Karpas-422 (cell line): ENCODE data around the gene GTF3C5. TPM values are rescaled to one million over a fixed set of nuclear protein-coding genes. Genes with fewer than 3 reads are reported as not detected.
A peak's percentile ranks its signal among the peaks of the same experiment; 100 is the strongest.

ENCODE experiments used
- DNase-seq: peaks from one replicate; pipeline ENCODE4 v3.0.0-alpha.2; 2015
- H2AFZ ChIP-seq: fragments of 200-600 bp; sonication (generic); 2 replicates; pipeline ENCODE4 v1.6.1; 2014; ENCODE audit warnings: antibody characterized with exemption, low read length, mixed read lengths
- H3K27ac ChIP-seq: fragments of 200-600 bp; sonication (generic); 2 replicates; pipeline ENCODE4 v1.5.1; 2014; ENCODE audit warnings: mild to moderate bottlenecking, low read length, moderate library complexity
- H3K27me3 ChIP-seq: fragments of 200-600 bp; sonication (generic); 2 replicates; pipeline ENCODE4 v1.6.1; 2014; ENCODE audit warnings: low read length, mixed read lengths
- H3K36me3 ChIP-seq: fragments of 200-600 bp; sonication (generic); 2 replicates; pipeline ENCODE4 v1.6.1; 2014; ENCODE audit warnings: low read length, mixed read lengths; ENCODE audit not compliant: insufficient read depth
- H3K4me1 ChIP-seq: fragments of 200-600 bp; sonication (generic); 2 replicates; pipeline ENCODE4 v1.6.1; 2014; ENCODE audit warnings: mild to moderate bottlenecking, low read length, mixed read lengths
- H3K4me2 ChIP-seq: fragments of 200-600 bp; sonication (generic); 2 replicates; pipeline ENCODE4 v1.6.1; 2014; ENCODE audit warnings: low read length, low read depth, mild to moderate bottlenecking; ENCODE audit not compliant: poor library complexity, severe bottlenecking
- H3K4me3 ChIP-seq: fragments of 200-600 bp; sonication (generic); 2 replicates; pipeline ENCODE4 v1.5.1; 2014; ENCODE audit warnings: mild to moderate bottlenecking, antibody characterized with exemption, low read length, mixed read lengths
- H3K79me2 ChIP-seq: fragments of 200-600 bp; sonication (generic); 2 replicates; pipeline ENCODE4 v1.6.1; 2014; ENCODE audit warnings: mild to moderate bottlenecking, low read length, mixed read lengths
- H3K9ac ChIP-seq: fragments of 200-600 bp; sonication (generic); 2 replicates; pipeline ENCODE4 v1.6.0; 2014; ENCODE audit warnings: low read length
- H3K9me2 ChIP-seq: fragments of 200-600 bp; sonication (generic), shearing (Covaris generic); replicated peaks from 2 replicates; pipeline ENCODE4 v1.6.0; 2014; ENCODE audit warnings: mild to moderate bottlenecking, low read length, moderate library complexity; ENCODE audit not compliant: insufficient read depth
- H3K9me3 ChIP-seq: fragments of 300-700, 200-600 bp; sonication (generic); 2 replicates; pipeline ENCODE4 v1.6.1; 2014; ENCODE audit warnings: low read length, mixed read lengths
- H4K20me1 ChIP-seq: fragments of 200-600 bp; sonication (generic); 2 replicates; pipeline ENCODE4 v1.6.1; 2014; ENCODE audit warnings: mild to moderate bottlenecking, antibody characterized with exemption, low read length, low read depth; ENCODE audit not compliant: insufficient read depth
- total RNA-seq: library from RNA; depleted of rRNA; stranded (reverse); fragments of >200 nt; shearing (Covaris generic); gene quantifications from 2 replicates; pipeline ENCODE4 v1.2.3, GENCODE V29; 2014; ENCODE audit warnings: low replicate concordance

The GTF3C5 gene
- total RNA-seq, 1 experiment from 2014 or later = 26.8 TPM

DNA sequence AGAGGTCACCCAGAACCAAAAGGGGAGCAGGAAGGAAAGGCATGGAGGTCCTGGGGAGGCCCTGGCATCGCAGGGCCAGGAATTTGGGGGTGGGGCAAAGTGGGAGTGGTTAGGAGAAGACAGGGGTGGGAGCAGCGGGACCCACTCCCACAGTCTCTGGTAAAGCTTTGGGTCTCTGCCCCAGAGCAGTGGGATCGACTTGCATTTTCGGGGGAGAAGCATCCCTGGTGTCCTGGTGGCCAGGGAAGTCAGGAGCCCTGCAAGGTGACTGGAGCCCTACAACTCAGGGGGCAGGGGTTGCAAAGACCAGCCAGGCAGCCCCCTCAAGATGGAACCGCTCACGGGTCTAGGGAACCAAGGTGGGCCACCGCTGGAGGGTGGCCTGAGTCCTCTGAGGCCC is 22.4 kb upstream of the GTF3C5 start:
- no peaks in the 10 kb centered on the region for H4K20me1 ChIP-seq
- no peak overlapping the region for H2AFZ ChIP-seq
- no peak overlapping the region for H3K9ac ChIP-seq
- H3K79me2 ChIP-seq = no peaks in the 10 kb centered on the region
- DNase-seq = no peak
- no peaks in the 10 kb centered on the region for H3K9me3 ChIP-seq
- H3K27ac ChIP-seq = no peak overlapping the region
- H3K9me2 ChIP-seq = no peaks in the 10 kb centered on the region
- H3K4me1 ChIP-seq = peaks cover 48% of the 10 kb centered on the region
- no peaks in the 10 kb centered on the region for H3K36me3 ChIP-seq
- no peak overlapping the region for H3K4me2 ChIP-seq
- no peaks in the 10 kb centered on the region; the same call in 1 of the 2 replicates for H3K27me3 ChIP-seq
- no peak overlapping the region for H3K4me3 ChIP-seq

DNA sequence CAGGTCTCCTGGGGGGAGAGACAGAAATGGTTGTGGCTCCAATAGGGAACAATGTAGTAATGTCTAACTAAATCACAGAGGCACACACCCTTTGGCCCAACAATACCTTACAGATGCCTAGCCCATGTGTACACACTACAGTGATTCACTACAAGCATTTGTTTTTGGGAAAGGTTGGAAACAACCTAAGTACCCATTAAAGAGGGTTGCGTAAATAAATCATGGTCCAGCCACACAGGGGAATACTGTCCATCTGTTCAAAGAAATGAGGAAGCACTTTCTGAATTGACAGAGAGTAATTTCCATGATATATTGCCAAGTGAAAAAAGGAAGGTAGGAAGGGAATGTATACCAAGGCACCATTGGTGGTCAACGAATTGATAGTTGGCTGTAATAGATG is 22.0 kb upstream of the GTF3C5 start:
- no peaks in the 10 kb centered on the region for H4K20me1 ChIP-seq
- H3K4me3 ChIP-seq = no peak overlapping the region
- no peaks in the 10 kb centered on the region; the same call in 1 of the 2 replicates for H3K27me3 ChIP-seq
- H3K79me2 ChIP-seq = no peaks in the 10 kb centered on the region
- DNase-seq = no peak
- H3K4me2 ChIP-seq = no peak overlapping the region
- H3K9me3 ChIP-seq = no peaks in the 10 kb centered on the region
- H3K9ac ChIP-seq = no peak overlapping the region
- no peaks in the 10 kb centered on the region for H3K36me3 ChIP-seq
- H2AFZ ChIP-seq = no peak overlapping the region
- H3K27ac ChIP-seq = no peak overlapping the region
- H3K4me1 ChIP-seq = peaks cover 44% of the 10 kb centered on the region
- no peaks in the 10 kb centered on the region for H3K9me2 ChIP-seq

DNA sequence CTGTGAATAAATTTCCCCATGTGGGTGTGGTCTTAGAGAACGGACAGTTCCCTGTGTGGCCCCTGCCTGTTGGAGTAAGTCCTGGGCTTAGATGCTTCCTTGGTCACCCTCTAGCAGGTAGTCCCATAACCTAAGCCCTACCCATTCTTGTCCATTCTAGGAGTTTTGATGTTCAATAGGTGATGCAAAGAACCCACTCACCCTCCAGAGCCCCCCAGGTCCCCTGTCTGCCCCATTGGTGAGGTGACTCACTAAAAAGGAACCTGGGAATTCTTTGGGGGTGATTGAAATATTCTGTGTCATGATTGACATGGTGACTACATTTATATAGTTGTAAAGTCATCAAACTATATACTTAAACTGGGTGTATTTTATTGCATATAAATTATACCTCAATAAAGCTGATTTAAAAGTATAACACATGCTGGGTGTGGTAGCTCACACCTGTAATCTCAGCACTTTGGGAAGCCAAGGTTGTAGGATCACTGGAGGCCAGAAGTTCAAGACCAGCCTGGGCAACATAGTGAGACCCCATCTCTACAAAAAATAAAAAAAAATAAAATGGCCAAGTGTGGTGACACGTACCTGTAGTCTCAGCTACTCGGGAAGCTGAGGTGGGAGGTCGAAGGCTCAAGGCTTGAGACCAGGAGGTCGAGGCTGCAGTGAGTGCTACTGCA is 20.8 kb upstream of the GTF3C5 start:
- Histone ChIP-seq H3K4me1 (peaks cover 31% of the 10 kb centered on the region), H3K27ac (no peak overlapping the region), H3K9me3 (no peaks in the 10 kb centered on the region), H3K4me3 (no peak overlapping the region), H3K9me2 (no peaks in the 10 kb centered on the region), H4K20me1 (no peaks in the 10 kb centered on the region), H3K36me3 (no peaks in the 10 kb centered on the region), H3K4me2 (no peak overlapping the region), H3K79me2 (no peaks in the 10 kb centered on the region), H3K27me3 (no peaks in the 10 kb centered on the region; the same call in 1 of the 2 replicates), H3K9ac (no peak overlapping the region), H2AFZ (no peak overlapping the region)
- no peak for DNase-seq

DNA sequence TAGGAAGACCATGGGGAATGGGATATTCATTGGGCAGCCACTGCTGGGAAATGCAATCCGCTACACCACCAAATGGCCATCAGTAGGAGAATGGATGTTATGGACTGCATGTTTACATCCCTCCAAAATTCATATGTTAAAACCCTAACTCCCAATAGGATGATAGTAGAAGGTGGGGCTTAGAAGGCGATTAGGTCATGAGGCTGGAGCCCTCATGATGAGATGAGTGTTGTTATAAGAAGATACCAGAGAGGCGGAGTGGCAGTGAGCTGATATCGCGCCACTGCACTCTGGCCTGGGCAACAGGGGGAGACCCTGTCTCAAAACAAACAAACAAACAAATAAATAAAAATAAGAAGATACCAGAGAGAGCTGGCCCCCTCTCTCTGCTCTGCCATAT is 16.1 kb upstream of the GTF3C5 start:
- H3K27me3 ChIP-seq = no peaks in the 10 kb centered on the region; the same call in 1 of the 2 replicates
- H3K4me1 ChIP-seq = peaks cover 8% of the 10 kb centered on the region
- no peaks in the 10 kb centered on the region for H3K9me2 ChIP-seq
- no peak for DNase-seq
- no peaks in the 10 kb centered on the region for H3K9me3 ChIP-seq
- H2AFZ ChIP-seq = no peak overlapping the region
- no peak overlapping the region for H3K4me3 ChIP-seq
- no peak overlapping the region for H3K9ac ChIP-seq
- H3K36me3 ChIP-seq = no peaks in the 10 kb centered on the region
- H3K27ac ChIP-seq = no peak overlapping the region
- H3K79me2 ChIP-seq = no peaks in the 10 kb centered on the region
- H3K4me2 ChIP-seq = no peak overlapping the region
- H4K20me1 ChIP-seq = no peaks in the 10 kb centered on the region

DNA sequence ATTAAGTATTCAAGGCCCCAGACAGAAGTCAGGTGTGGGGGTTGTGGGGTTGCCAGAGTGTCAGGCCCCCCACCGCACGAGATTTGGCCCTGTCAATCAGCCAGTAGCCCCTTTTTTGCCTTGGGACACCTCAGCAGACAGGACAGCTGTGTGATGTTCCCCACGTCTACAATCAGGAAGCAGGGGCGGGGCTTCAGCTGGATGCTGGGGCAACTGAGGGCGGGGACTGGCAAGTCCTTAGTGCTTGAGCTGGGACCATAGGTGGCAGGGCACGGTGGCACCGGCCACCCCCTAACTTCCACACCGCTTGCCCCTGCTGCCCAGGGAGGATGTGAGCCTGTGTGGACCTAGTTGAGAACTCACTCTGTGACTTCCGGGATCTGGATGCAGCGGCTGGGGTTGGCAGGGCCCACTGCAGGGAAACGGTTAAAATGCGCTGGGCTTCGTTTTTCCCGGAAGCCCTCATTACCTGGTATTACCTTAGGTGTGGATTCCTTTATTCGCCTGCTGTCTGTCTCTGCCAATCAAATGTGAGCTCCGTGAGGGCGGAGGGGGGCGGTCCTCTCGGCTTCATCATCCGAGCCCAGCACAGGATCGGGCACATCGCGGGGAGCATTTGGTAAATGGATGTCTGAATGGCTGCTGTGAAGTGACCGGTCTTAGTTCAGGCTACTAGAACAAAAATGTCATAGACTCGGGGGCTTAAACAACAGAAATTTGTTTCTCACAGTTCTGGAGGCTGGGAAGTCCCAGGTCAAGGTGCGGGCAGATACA is 7.5 kb upstream of the GTF3C5 start:
- Histone ChIP-seq H2AFZ (peak overlapping the region; percentile 87; the same call in 1 of the 2 replicates), H3K4me2 (no peak overlapping the region), H3K27ac (no peak overlapping the region)

DNA sequence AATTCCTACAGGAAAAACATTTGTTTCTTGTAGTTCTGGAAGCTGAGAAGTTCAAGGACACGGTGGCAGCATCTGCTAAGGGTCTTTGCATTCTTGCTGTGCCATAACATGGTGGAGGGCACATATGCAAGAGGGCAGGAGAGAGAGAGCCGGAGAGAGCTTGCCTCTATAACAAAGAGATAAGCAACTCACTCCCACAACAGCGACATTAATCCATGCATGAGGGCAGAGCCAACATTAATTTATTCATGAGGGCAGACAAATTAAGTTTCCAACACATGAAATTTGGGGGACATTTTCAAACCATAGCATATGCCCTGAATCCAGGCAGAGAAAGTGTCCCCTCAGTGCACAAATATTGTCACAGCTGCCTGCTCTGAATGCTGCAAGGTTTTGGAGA is 4.4 kb upstream of the GTF3C5 start:
- peak; percentile 51 for DNase-seq
- no peak overlapping the region for H2AFZ ChIP-seq
- no peaks in the 10 kb centered on the region for H3K9me3 ChIP-seq
- H3K79me2 ChIP-seq = peaks cover 6% of the 10 kb centered on the region
- no peak overlapping the region for H3K4me2 ChIP-seq
- no peaks in the 10 kb centered on the region; the same call in 1 of the 2 replicates for H3K9me2 ChIP-seq
- H3K4me3 ChIP-seq = no peak overlapping the region
- H4K20me1 ChIP-seq = no peaks in the 10 kb centered on the region
- H3K9ac ChIP-seq = no peak overlapping the region
- H3K4me1 ChIP-seq = peaks cover 40% of the 10 kb centered on the region
- H3K27ac ChIP-seq = no peak overlapping the region
- H3K27me3 ChIP-seq = no peaks in the 10 kb centered on the region
- H3K36me3 ChIP-seq = no peaks in the 10 kb centered on the region

More for the DNA sequence above, 7.5 kb upstream of the GTF3C5 start:
- Histone ChIP-seq H4K20me1 (no peaks in the 10 kb centered on the region), H3K79me2 (no peaks in the 10 kb centered on the region), H3K9me3 (no peaks in the 10 kb centered on the region), H3K36me3 (no peaks in the 10 kb centered on the region), H3K27me3 (no peaks in the 10 kb centered on the region), H3K4me1 (peaks cover 30% of the 10 kb centered on the region), H3K9ac (peak overlapping the region; percentile 30; the same call in 1 of the 2 replicates), H3K4me3 (no peak overlapping the region), H3K9me2 (no peaks in the 10 kb centered on the region)
- DNase-seq = peak; percentile 81

DNA sequence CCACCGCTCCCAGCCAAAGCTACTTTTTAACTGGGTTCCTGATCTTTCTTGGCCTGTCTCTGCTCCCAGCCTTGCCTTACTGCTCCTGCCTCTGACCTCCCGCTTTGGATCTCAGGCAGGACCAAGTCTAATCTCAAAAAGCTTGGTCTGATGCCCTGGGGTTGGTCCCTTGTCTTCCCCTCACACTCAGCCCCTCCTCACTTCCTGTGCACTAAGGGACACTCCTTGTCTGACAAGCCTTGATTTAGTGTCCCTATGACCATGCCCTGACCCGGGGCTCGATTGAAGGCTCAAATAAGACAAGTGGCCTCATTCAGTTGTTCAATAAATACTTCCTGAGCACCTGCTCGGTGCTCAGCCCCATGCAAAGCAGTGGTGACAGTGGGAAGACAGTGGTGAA is 3.7 kb upstream of the GTF3C5 start:
- no peaks in the 10 kb centered on the region; the same call in 1 of the 2 replicates for H3K9me2 ChIP-seq
- no peaks in the 10 kb centered on the region for H3K27me3 ChIP-seq
- peaks cover 13% of the 10 kb centered on the region for H3K79me2 ChIP-seq
- no peak for DNase-seq
- H3K4me1 ChIP-seq = peaks cover 43% of the 10 kb centered on the region
- no peak overlapping the region for H3K4me3 ChIP-seq
- H2AFZ ChIP-seq = no peak overlapping the region
- H3K36me3 ChIP-seq = no peaks in the 10 kb centered on the region
- H3K4me2 ChIP-seq = no peak overlapping the region
- no peak overlapping the region for H3K9ac ChIP-seq
- no peaks in the 10 kb centered on the region for H4K20me1 ChIP-seq
- no peaks in the 10 kb centered on the region for H3K9me3 ChIP-seq
- no peak overlapping the region for H3K27ac ChIP-seq

DNA sequence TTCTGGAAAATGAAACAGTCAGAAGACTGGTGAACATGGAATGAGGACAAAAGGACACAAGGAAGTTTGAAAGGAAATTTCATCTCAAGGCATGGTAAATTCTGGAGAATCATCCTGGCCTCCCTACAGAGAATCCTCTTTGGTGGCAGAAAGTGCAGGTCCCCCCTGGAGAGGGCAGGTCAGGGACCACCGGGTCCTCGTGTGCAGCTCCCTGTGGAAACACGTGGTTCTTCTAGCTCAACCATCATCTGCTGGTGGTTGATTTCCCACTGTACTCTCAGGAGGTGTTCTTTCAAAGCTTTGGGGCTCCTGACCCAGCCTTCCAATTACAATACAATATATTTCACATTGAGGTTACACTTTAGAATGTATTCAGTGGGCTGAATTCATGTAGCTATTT is 2.6 kb upstream of the GTF3C5 start:
- Histone ChIP-seq H3K9me2 (no peaks in the 10 kb centered on the region; the same call in 1 of the 2 replicates), H3K4me3 (no peak overlapping the region), H3K36me3 (peaks cover 7% of the 10 kb centered on the region; the same call in 1 of the 2 replicates), H3K27ac (no peak overlapping the region), H3K27me3 (no peaks in the 10 kb centered on the region), H3K4me2 (no peak overlapping the region), H3K9me3 (no peaks in the 10 kb centered on the region), H3K9ac (no peak overlapping the region), H3K4me1 (peaks cover 42% of the 10 kb centered on the region), H3K79me2 (peaks cover 24% of the 10 kb centered on the region), H4K20me1 (no peaks in the 10 kb centered on the region), H2AFZ (no peak overlapping the region)
- DNase-seq = no peak
